NT2/D1 (cell line): Measurements from ENCODE around the gene TMEM52B.

Experiments
- SUZ12 ChIP-seq: IDR thresholded peaks from 2 replicates; pipeline ENCODE4 v1.6.1; 2011; ENCODE audit not compliant: insufficient read length, insufficient read depth; ENCODE audit errors: extremely low read depth
- YY1 ChIP-seq: IDR thresholded peaks from 2 replicates; pipeline ENCODE4 v1.6.1; 2011; ENCODE audit not compliant: insufficient read length, insufficient read depth

GRCh38 chr12:10215436-10215835 is 36.6 kb downstream of the TMEM52B start:
- TF ChIP-seq YY1: no peak
- TF ChIP-seq SUZ12: no peak
